Measurements from ENCODE around the gene TESK2.
"Not testable (repeated sequence)": the region's sequence is repeated elsewhere in the genome, so short reads cannot be mapped to it uniquely, and the experiment has no call there.

The TESK2 gene

DNA sequence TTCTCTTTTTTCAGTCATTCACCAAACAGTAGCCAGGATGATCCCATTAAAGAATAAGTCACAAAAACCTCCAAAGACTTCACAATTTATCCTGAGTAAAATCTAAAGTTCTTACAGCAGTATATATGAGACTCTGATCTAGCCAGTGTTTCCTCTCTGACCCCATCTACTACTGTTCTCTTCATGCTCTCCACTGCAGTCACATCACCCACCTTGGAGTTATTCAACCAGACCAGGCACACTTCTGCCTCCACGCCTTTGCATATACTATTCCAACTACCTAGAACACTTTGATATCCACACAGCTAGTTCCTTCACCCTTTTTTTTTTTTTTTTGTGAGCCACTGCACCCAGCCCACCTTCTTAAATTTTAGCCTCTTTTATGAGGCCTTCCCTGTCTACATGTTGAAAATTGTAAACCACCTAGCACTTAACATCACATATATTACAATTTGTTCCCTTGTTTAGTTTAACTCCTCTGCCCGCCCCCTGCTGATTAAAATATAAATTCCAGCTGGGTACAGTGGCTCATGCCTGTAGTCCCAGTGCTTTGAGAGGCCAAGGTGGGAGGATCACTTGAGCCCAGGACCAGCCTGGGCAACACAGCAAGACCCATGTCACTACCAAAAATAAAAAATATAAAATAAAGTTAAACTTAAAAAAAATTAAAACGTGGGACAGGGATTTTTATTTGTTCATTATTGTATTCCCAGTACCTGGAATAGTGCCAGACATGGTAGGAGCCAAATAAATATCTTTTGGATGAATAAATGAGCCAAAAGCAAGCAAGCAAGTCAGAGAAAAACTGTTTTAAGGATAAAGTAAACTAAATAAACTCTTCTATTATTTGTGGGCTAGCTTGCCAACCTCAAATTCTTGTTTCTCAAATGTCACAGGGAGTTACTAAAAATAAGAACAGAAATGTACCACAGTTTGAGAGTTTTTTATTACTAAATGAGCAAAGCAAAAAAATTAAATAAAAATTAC lies 115.6 kb downstream of the TESK2 start:
- Histone ChIP-seq H3K36me3 (ENCODE audit: insufficient read depth, low read length) (no peaks in the 10 kb centered on the region), H3K4me1 (ENCODE audit: control insufficient read depth, insufficient read depth, low read length, unreplicated experiment) (no peaks in the 10 kb centered on the region), H3K4me3 (ENCODE audit: low read depth, low read length) (no peak overlapping the region), H3K79me2 (ENCODE audit: control insufficient read depth, insufficient read depth, low read length, unreplicated experiment) (no peaks in the 10 kb centered on the region), H3K27me3 (ENCODE audit: insufficient read depth, low read length) (no peaks in the 10 kb centered on the region), H2AFZ (ENCODE audit: low read length, unreplicated experiment) (no peak overlapping the region), H3K27ac (ENCODE audit: low read depth, low read length) (no peak overlapping the region)

GRCh38 chr1:45373573-45373972 lies 117.4 kb downstream of the TESK2 start:
- no peak overlapping the region for H3K27ac ChIP-seq (ENCODE audit: low read depth, low read length)
- H3K79me2 ChIP-seq (ENCODE audit: control insufficient read depth, insufficient read depth, low read length, unreplicated experiment) = no peaks in the 10 kb centered on the region
- peak overlapping the region; percentile 64 for H2AFZ ChIP-seq (ENCODE audit: low read length, unreplicated experiment)
- H3K4me1 ChIP-seq (ENCODE audit: control insufficient read depth, insufficient read depth, low read length, unreplicated experiment) = no peaks in the 10 kb centered on the region
- peak overlapping the region; percentile 51 for H3K4me3 ChIP-seq (ENCODE audit: low read depth, low read length)
- no peaks in the 10 kb centered on the region for H3K36me3 ChIP-seq (ENCODE audit: insufficient read depth, low read length)
- H3K27me3 ChIP-seq (ENCODE audit: insufficient read depth, low read length) = no peaks in the 10 kb centered on the region

DNA sequence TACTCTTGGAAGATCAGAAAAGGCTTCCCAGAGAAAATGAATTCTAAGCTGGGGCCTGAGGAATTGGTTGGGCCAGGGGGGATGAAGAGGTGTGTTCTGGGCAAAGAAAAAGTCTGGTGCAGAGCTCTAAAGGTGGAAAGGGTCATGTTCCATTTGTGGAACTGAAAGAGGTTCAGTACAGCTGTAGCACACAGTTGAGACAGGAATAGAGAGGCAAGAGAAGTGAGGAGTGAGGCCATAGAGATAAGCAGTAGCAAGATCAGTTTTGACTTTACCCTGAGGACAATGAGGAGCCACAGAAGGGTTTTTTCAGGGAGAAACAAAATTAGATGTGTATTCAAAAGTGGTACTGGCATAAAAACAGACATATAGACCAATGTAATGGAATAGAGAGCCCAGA lies 120.4 kb downstream of the TESK2 start:
- no peak overlapping the region for H3K4me3 ChIP-seq (ENCODE audit: low read depth, low read length)
- no peaks in the 10 kb centered on the region for H3K36me3 ChIP-seq (ENCODE audit: insufficient read depth, low read length)
- no peaks in the 10 kb centered on the region for H3K4me1 ChIP-seq (ENCODE audit: control insufficient read depth, insufficient read depth, low read length, unreplicated experiment)
- H3K27me3 ChIP-seq (ENCODE audit: insufficient read depth, low read length) = no peaks in the 10 kb centered on the region
- no peak overlapping the region for H3K27ac ChIP-seq (ENCODE audit: low read depth, low read length)
- H2AFZ ChIP-seq (ENCODE audit: low read length, unreplicated experiment) = no peak overlapping the region
- no peaks in the 10 kb centered on the region for H3K79me2 ChIP-seq (ENCODE audit: control insufficient read depth, insufficient read depth, low read length, unreplicated experiment)

DNA sequence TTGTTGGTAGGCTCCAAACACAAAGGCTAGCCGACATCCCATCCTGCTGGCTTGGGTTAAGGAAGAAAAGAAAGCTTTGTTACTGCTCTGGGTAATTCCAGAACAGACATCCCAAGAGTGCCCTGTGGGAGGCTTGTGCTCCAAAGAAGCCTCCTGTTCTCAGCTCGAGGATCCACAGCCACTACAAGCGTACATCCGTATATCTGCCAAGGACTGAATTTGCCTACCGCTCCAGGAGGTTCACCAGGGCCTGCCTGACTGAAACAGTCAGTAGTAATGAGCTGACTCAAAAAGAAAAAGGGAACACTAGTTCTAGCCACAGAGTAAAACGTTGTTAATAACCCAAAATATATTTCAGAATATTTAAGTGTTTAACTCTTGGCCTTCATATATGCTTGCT lies 125.9 kb downstream of the TESK2 start:
- no peaks in the 10 kb centered on the region for H3K79me2 ChIP-seq (ENCODE audit: control insufficient read depth, insufficient read depth, low read length, unreplicated experiment)
- no peaks in the 10 kb centered on the region for H3K36me3 ChIP-seq (ENCODE audit: insufficient read depth, low read length)
- peaks cover 9% of the 10 kb centered on the region for H3K4me1 ChIP-seq (ENCODE audit: control insufficient read depth, insufficient read depth, low read length, unreplicated experiment)
- no peak overlapping the region for H2AFZ ChIP-seq (ENCODE audit: low read length, unreplicated experiment)
- no peak overlapping the region for H3K4me3 ChIP-seq (ENCODE audit: low read depth, low read length)
- H3K27ac ChIP-seq (ENCODE audit: low read depth, low read length) = no peak overlapping the region
- no peaks in the 10 kb centered on the region for H3K27me3 ChIP-seq (ENCODE audit: insufficient read depth, low read length)

DNA sequence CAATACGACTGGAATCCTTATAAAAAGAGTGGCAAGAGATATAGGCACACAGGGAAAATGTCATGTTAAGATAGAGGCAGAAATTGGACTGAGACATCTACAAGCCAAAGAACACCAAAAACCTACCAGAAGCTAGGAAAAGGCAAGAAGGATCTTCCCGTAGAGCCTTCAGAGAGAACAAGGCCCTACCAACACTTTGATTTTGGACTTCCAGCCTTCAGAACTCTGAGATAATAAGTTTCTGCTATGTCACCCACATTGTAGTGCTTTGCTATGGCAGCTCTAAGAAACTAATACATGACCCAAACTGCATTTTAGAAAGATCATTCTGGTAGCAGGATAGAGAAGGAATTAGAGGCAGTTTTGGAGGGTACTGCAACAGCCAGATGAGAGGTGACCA lies 126.7 kb downstream of the TESK2 start:
- Histone ChIP-seq H3K79me2 (ENCODE audit: control insufficient read depth, insufficient read depth, low read length, unreplicated experiment) (no peaks in the 10 kb centered on the region), H3K27me3 (ENCODE audit: insufficient read depth, low read length) (no peaks in the 10 kb centered on the region), H3K4me3 (ENCODE audit: low read depth, low read length) (no peak overlapping the region), H3K4me1 (ENCODE audit: control insufficient read depth, insufficient read depth, low read length, unreplicated experiment) (peaks cover 11% of the 10 kb centered on the region), H3K27ac (ENCODE audit: low read depth, low read length) (no peak overlapping the region), H3K36me3 (ENCODE audit: insufficient read depth, low read length) (no peaks in the 10 kb centered on the region), H2AFZ (ENCODE audit: low read length, unreplicated experiment) (no peak overlapping the region)

- Histone ChIP-seq H2AFZ (ENCODE audit: low read length, unreplicated experiment) (peak overlapping the region; percentile 50), H3K4me1 (ENCODE audit: control insufficient read depth, insufficient read depth, low read length, unreplicated experiment) (peaks cover 11% of the 10 kb centered on the region), H3K4me3 (ENCODE audit: low read depth, low read length) (peak overlapping the region; percentile 36)
- H3K27me3 ChIP-seq (ENCODE audit: insufficient read depth, low read length); H3K36me3 ChIP-seq (ENCODE audit: insufficient read depth, low read length); H3K27ac ChIP-seq (ENCODE audit: low read depth, low read length); H3K79me2 ChIP-seq (ENCODE audit: control insufficient read depth, insufficient read depth, low read length, unreplicated experiment): not testable (repeated sequence)
These were observed 130.0 kb downstream of the TESK2 start for GRCh38 chr1:45360981-45361380.

DNA sequence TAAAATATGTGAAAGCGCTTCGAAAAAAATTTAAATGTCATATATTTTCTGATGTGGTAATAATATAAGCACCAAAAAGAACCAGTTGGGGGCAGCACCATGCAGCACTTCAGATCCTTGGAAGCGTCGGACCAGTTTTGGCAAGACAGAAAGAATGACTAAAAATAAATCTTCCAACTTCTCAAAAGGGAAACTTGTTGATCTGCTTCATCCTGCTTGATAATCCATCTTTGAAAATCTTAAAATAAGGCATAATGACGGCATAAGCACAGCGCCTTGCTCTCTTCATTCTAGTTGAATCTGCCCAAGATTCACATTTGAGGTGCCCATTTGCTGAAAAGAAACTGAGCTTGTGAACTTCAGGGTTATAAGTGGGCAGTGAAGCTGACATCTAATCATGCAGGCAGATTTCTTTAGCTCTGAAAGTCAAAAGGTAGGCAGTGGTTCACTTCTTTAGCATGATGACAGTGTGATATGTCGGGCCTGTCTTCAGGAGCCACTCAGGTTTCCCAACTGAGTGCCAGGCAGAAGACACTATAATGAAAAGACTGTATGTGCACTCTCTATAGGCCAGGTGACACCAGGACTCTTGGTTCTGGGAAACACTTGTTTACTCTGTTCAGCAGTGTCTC lies 131.0 kb downstream of the TESK2 start:
- Histone ChIP-seq H3K4me3 (ENCODE audit: low read depth, low read length) (peak overlapping the region; percentile 49; the same call in 1 of the 2 replicates), H3K79me2 (ENCODE audit: control insufficient read depth, insufficient read depth, low read length, unreplicated experiment) (no peaks in the 10 kb centered on the region), H3K27me3 (ENCODE audit: insufficient read depth, low read length) (no peaks in the 10 kb centered on the region), H3K27ac (ENCODE audit: low read depth, low read length) (no peak overlapping the region), H2AFZ (ENCODE audit: low read length, unreplicated experiment) (peak overlapping the region; percentile 90), H3K4me1 (ENCODE audit: control insufficient read depth, insufficient read depth, low read length, unreplicated experiment) (peaks cover 11% of the 10 kb centered on the region), H3K36me3 (ENCODE audit: insufficient read depth, low read length) (no peaks in the 10 kb centered on the region)

- no peaks in the 10 kb centered on the region for H3K79me2 ChIP-seq (ENCODE audit: control insufficient read depth, insufficient read depth, low read length, unreplicated experiment)
- peaks cover 11% of the 10 kb centered on the region for H3K4me1 ChIP-seq (ENCODE audit: control insufficient read depth, insufficient read depth, low read length, unreplicated experiment)
- H2AFZ ChIP-seq (ENCODE audit: low read length, unreplicated experiment) = no peak overlapping the region
- no peak overlapping the region for H3K27ac ChIP-seq (ENCODE audit: low read depth, low read length)
- H3K4me3 ChIP-seq (ENCODE audit: low read depth, low read length) = no peak overlapping the region
- no peaks in the 10 kb centered on the region for H3K36me3 ChIP-seq (ENCODE audit: insufficient read depth, low read length)
- H3K27me3 ChIP-seq (ENCODE audit: insufficient read depth, low read length) = no peaks in the 10 kb centered on the region
These were observed 134.8 kb downstream of the TESK2 start for GRCh38 chr1:45356186-45356585.

GRCh38 chr1:45355683-45356082 lies 135.3 kb downstream of the TESK2 start:
- H3K27ac ChIP-seq (ENCODE audit: low read depth, low read length) = no peak overlapping the region
- H3K4me3 ChIP-seq (ENCODE audit: low read depth, low read length) = no peak overlapping the region

GRCh38 chr1:45354838-45355237 lies 136.1 kb downstream of the TESK2 start:
- H3K27ac ChIP-seq (ENCODE audit: low read depth, low read length) = no peak overlapping the region
- no peak overlapping the region for H3K4me3 ChIP-seq (ENCODE audit: low read depth, low read length)
- no peaks in the 10 kb centered on the region for H3K79me2 ChIP-seq (ENCODE audit: control insufficient read depth, insufficient read depth, low read length, unreplicated experiment)
- no peaks in the 10 kb centered on the region for H3K27me3 ChIP-seq (ENCODE audit: insufficient read depth, low read length)
- no peaks in the 10 kb centered on the region for H3K36me3 ChIP-seq (ENCODE audit: insufficient read depth, low read length)
- H3K4me1 ChIP-seq (ENCODE audit: control insufficient read depth, insufficient read depth, low read length, unreplicated experiment) = no peaks in the 10 kb centered on the region
- H2AFZ ChIP-seq (ENCODE audit: low read length, unreplicated experiment) = no peak overlapping the region

More at GRCh38 chr1:45355683-45356082, 135.3 kb downstream of the TESK2 start:
- Histone ChIP-seq H3K27me3 (ENCODE audit: insufficient read depth, low read length) (no peaks in the 10 kb centered on the region), H3K4me1 (ENCODE audit: control insufficient read depth, insufficient read depth, low read length, unreplicated experiment) (peaks cover 8% of the 10 kb centered on the region), H3K79me2 (ENCODE audit: control insufficient read depth, insufficient read depth, low read length, unreplicated experiment) (no peaks in the 10 kb centered on the region), H3K36me3 (ENCODE audit: insufficient read depth, low read length) (no peaks in the 10 kb centered on the region), H2AFZ (ENCODE audit: low read length, unreplicated experiment) (no peak overlapping the region)

DNA sequence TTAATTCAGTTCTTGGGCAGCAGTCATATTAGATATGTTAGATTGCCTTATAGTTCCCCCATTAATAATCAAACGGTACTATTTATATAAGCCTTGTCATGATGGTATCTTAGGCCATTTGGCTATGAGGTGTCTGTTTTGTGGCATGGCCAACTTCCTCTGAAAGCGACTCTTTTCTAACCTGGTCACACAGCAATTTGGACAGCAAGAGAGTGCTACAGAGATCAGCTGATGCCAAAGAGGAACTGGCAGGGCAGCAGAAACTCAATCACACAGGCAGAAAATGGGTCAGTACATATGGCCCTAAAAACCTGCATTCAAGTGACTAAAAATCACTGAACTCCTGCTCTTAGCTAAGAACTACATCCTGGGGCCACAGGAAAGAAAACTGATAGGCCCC lies 137.3 kb downstream of the TESK2 start:
- H2AFZ ChIP-seq (ENCODE audit: low read length, unreplicated experiment) = no peak overlapping the region
- H3K4me1 ChIP-seq (ENCODE audit: control insufficient read depth, insufficient read depth, low read length, unreplicated experiment) = peaks cover 5% of the 10 kb centered on the region
- no peaks in the 10 kb centered on the region for H3K36me3 ChIP-seq (ENCODE audit: insufficient read depth, low read length)
- H3K27ac ChIP-seq (ENCODE audit: low read depth, low read length) = no peak overlapping the region
- no peak overlapping the region for H3K4me3 ChIP-seq (ENCODE audit: low read depth, low read length)
- no peaks in the 10 kb centered on the region for H3K79me2 ChIP-seq (ENCODE audit: control insufficient read depth, insufficient read depth, low read length, unreplicated experiment)
- no peaks in the 10 kb centered on the region for H3K27me3 ChIP-seq (ENCODE audit: insufficient read depth, low read length)
